HG02759 (cell line): Measurements from ENCODE around the gene LYPD4.
A peak's percentile ranks its signal among the peaks of the same experiment; 100 is the strongest.

ENCODE experiments used
- ATAC-seq: cut with Tn5 transposase; IDR thresholded peaks from one replicate; pipeline ENCODE4 v1.9.1; 2021; ENCODE audit warnings: mild to moderate bottlenecking, moderate library complexity; ENCODE audit not compliant: unreplicated experiment

Gene LYPD4

GRCh38 chr19:41844601-41845000, at the start of gene LYPD4:
Gene LYPD4, minus strand, starts transcription at chr19:41844683. Its CDS starts 5,398 bp downstream, at chr19:41839285.
- no peak for ATAC-seq

DNA sequence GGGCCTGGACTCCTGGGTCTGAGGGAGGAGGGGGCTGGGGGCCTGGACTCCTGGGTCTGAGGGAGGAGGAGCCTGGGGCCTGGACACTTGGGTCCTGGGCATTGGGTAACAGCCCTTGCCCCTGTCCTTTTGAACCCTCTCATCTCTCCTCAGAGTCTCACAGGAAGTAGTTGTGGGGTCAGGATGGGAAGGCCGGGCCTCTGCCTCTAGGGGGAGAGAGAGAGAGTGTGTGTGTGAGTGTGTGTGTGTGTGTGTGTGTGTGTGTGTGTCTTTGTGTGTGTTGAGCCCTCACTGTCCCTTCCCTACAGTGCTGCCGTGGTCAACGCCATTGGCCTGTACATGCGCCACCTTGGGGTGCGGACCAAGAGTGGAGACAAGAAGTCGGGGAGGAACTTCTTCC, 49.4 kb upstream of the LYPD4 start:
- no peak for ATAC-seq

DNA sequence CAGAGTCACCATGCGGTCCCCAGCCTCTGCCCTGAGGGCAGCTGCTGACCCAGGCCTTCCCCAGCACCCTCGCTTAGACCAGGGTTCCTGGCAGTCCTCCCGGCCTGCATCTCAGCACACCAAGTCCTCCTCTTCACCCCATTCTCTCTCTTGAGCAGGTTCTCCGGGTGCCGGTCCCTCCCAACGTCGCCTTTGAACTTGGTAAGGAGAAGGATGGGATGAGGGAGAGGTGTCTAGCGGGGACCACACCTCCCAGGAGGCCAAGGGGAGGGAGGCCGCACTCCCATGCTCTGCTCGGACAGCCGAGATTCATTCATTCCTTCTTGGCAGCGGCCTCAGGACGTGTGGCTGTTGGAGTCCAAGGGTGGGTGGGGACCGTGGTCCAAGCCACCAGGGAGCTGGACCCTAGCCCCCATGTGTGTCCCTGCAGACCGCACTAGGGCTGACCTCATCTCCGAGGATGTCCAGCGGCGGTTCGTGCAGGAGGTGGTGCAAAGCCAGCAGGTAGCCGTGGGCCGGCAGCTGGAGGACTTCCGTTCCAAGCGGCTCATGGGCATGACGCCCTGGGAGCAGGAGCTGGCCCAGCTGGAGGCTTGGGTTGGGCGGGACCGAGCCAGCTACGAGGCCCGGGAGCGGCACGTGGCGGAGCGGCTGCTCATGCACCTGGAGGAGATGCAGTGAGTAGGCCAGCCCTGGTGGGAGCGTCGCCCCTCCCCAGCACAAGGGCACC, 47.9 kb upstream of the LYPD4 start:
- no peak for ATAC-seq

- ATAC-seq, result no peak
Measured at GRCh38 chr19:41890936-41891335, 46.5 kb upstream of the LYPD4 start.

- no peak for ATAC-seq
Measured at GRCh38 chr19:41889896-41890295, 45.4 kb upstream of the LYPD4 start.

- no peak for ATAC-seq
Measured at GRCh38 chr19:41888926-41889325, 44.4 kb upstream of the LYPD4 start.

- ATAC-seq, result no peak
Measured at GRCh38 chr19:41887711-41888382, 43.4 kb upstream of the LYPD4 start.

DNA sequence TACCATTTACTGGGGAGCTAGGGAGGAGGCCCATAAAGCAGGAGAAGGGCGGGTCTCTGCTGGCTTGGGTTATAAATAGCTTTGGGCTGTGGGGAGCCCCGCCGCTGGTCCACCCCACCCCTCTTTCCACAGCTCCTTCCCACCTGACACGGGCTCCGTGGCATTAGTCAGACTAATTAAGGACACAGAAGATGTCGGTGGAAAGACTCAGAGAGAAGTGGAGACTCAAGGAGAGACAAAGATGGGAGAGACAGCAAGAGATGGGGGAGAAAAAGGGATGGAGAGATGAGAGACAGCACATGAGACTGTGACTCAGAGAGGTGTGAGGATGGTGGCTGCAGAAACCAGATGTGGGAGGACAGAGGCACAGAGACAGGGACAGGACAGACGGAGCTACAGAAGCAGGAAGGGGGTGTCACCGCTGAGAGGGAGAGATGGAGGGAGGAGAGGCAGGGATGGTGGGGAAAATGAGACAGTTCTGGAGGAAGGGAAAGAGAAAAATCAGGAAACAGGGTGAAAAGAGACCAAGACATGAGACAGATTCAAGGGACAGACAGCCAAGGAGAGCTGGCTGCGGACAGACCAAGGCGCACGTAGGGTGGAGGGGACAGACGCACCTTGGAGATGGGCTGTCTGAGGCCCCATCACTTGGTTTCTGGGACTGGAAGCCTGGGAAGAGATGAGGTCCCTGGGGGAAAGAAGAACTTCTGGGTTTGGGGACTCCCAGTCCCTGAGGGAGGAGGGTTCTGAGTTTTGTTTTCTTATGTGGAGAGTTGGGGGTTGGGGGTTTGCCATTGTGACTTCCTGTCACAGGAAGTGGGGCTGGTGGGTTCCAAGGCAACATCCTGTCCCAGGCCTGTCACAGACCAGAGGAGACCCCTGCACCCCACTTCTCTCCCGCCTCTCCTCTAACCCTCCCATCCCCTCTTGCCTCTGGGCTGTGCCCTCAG, 42.6 kb upstream of the LYPD4 start:
- ATAC-seq, result no peak

DNA sequence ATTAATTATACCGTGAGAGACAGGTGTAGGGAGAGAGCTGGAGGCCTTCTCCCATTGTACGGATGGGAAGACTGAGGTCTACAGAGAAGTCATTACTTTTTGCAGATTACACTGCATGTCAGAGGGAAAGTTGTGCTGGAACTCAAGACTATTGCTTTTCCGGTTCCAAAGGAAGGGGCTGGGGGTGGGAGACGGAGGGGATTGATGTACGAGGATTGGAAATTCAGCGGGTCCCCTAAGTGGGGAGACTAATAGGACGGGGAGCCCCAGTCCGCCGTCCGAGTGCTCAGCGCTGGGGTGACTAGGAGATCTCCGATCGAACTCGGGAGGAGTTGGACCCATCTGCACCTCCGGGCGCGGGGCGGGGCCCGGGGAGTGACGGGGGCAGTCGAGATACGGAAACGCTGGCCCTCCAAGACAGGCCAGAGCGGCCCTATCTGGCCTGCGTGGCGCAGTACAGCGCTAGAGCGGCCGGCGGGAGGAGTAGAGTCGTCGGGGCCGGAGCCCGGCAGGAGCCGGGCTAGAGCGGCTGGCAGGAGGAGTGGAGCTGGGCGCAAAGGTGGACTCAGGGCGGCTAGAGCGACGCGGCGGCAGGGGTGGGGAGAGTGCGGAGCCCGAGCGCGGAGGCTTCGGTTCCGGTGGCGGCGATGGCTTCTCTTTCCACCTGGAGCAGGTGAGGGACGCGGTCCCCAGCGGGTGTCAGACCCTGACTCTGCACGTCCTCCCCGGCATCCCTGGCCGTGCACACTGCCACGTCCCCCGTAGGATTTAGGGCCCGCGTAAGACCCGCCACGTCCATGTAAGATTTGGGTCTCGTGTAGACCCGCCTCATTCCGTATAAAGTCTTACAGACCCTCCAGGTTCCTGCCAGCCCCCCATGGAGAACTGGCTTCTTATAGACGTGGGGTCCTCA, 39.6 kb upstream of the LYPD4 start:
- ATAC-seq, result peak; percentile 79

- ATAC-seq, result no peak
Measured at GRCh38 chr19:41883463-41883820, 39.0 kb upstream of the LYPD4 start.

DNA sequence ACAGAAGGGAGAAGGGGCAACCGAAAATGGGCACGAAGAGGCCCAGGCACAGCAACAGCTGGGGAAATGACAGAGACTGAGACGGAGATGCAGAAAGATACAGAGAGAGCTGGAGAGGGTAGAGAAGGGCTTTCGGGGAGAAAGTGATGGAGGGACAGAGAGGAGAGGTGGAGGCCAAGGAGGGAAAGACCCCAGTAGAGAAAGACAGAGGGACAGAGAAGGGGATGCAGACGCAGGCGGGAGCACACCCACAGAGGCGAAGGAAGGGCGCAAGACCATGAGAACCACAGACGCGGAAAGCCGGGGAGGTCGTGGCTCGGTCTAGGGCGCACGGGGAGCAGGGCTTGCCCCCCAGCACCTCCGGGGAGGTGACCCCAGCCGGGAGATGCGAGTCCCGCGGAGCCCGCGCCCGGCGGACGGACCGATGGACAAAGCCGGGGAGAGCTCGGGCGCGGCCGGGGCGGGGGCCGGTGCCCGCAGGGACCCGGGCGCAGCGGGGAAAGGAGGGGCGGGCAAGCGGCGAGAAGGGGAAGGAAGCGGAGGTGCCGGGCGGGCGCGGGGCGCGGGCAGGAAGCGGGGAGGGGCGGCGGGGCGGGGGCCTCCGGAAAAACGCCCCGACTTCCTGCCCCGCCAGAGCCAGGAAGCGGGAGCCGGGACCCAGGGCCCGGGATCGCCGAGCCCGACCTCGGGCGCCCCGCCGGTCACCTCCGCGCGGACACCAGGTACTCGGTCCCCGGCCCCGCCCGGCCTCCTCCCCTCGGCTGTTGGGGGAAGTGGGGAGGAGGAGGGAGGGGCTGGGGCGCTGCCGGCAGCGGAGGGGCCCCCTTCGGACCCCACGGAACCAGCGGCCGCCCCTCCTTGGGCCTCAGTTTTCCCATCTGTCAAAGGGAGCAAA, 38.3 kb upstream of the LYPD4 start, which contains the start of gene ARHGEF1:
Gene ARHGEF1 (plus strand): TSS at position 617 of the 895 bp plus-strand sequence. CDS start 4,899 bp downstream, outside the sequence.
- ATAC-seq, result peak; percentile 17

GRCh38 chr19:41880329-41880708, 35.8 kb upstream of the LYPD4 start:
- no peak for ATAC-seq

GRCh38 chr19:41879670-41880328, 35.3 kb upstream of the LYPD4 start:
- no peak for ATAC-seq

DNA sequence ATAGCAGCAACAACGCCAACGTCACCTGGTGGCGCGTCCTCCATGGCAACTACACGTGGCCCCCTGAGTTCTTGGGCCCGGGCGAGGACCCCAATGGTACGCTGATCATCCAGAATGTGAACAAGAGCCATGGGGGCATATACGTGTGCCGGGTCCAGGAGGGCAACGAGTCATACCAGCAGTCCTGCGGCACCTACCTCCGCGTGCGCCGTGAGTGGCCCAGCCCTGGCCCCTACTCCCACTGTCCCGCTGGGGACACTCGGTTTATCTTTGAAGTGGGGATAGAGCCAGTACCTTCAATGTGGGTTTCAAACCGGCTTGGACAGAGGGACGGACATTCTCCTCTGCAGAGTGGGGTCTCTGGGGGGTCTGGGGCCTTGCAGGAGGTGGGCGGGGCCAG, 34.6 kb upstream of the LYPD4 start:
- ATAC-seq, result no peak

DNA sequence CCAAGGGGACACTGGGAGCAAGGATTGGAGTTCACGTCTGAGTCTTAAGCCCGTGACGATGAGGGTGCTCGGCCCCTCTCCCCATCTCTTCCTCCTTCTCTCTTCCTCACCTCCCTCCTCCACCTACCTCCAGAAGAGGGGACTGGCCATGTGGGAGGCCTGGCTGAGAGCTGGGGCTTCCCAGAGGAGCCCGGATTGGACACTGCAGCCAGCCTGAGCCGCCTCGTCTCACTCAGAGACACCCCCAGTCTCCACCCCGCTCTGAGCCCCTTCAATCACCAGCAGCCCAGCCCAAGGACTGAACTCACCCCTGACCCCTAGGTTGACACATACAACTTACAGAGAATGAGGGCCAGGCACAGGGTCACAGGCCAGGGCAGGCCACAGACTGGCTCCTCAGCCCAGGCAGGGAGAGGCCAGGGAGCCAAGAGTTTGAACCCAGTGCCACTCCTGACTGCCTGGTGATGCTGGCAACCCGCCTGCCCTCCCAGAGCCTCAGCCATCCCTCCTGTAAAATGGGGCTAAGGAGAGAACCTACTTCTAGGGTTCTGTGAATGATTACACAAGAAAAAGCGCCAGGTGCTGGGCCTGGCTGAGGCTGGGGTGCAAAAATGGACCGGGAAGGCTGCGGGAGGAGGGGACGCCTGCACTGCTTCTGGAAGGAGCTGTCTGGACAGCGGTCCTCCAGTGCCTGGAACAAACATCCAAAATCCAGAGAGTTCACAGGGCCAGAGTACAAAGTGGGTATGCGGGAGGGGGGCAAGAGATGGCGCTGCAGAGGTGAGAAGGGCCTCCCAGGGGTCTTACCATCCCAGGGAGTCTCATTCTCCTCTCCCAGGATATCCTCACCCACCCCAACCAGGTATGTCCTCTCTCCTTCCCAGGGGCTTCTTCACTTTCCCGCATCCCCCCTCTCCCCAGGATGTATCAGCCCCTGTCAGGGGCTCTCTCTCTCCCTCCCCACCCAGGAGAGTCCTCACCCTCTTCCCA, 33.7 kb upstream of the LYPD4 start:
- no peak for ATAC-seq

- peak; percentile 73 for ATAC-seq
Measured at GRCh38 chr19:41876847-41877832, 32.7 kb upstream of the LYPD4 start, which contains the start of gene CD79A. Gene CD79A, plus strand, starts transcription at chr19:41877279. Its CDS starts 26 bp downstream, at chr19:41877305.
